GM06990 (cell line): ENCODE results near the gene GRID1.

Experiments
- DNase-seq: peaks from one replicate; pipeline ENCODE4 v3.0.0-alpha.2; 2011; ENCODE audit not compliant: insufficient read length; ENCODE audit errors: extremely low read depth
- H3K27me3 ChIP-seq: replicated peaks from 2 replicates; pipeline ENCODE4 v1.6.0; 2011; ENCODE audit warnings: low read length; ENCODE audit not compliant: control insufficient read depth, insufficient read depth
- H3K36me3 ChIP-seq: 2 replicates; pipeline ENCODE4 v1.5.1; 2011; ENCODE audit warnings: low read length; ENCODE audit not compliant: control insufficient read depth, insufficient read depth
- H3K4me3 ChIP-seq: replicated peaks from 2 replicates; pipeline ENCODE4 v1.5.1; 2011; ENCODE audit warnings: low read depth, mild to moderate bottlenecking, control low read depth, low read length
- CTCF ChIP-seq: IDR thresholded peaks from 2 replicates; pipeline ENCODE4 v1.5.1; 2011; ENCODE audit warnings: low read length, control low read depth, mild to moderate bottlenecking, inconsistent platforms; ENCODE audit not compliant: insufficient read depth, poor library complexity, severe bottlenecking

Gene GRID1

GRCh38 chr10:86283466-86284287, 82.9 kb downstream of the GRID1 start:
- no peak for TF ChIP-seq CTCF
- H3K36me3 ChIP-seq: no peaks in the 10 kb centered on the region
- no peak for DNase-seq
- no peak overlapping the region for H3K4me3 ChIP-seq
- H3K27me3 ChIP-seq: no peaks in the 10 kb centered on the region; the same call in 1 of the 2 replicates

GRCh38 chr10:86282664-86283465, 83.7 kb downstream of the GRID1 start:
- Histone ChIP-seq H3K27me3 (no peaks in the 10 kb centered on the region; the same call in 1 of the 2 replicates), H3K36me3 (no peaks in the 10 kb centered on the region), H3K4me3 (no peak overlapping the region)
- no peak for DNase-seq
- no peak for TF ChIP-seq CTCF

- DNase-seq: no peak
- H3K27me3 ChIP-seq: no peaks in the 10 kb centered on the region; the same call in 1 of the 2 replicates
- H3K4me3 ChIP-seq: no peak overlapping the region
- TF ChIP-seq CTCF: no peak
- H3K36me3 ChIP-seq: no peaks in the 10 kb centered on the region
Measured at GRCh38 chr10:86281396-86281795, 85.2 kb downstream of the GRID1 start.

- TF ChIP-seq CTCF: no peak
- Histone ChIP-seq H3K4me3 (no peak overlapping the region), H3K36me3 (no peaks in the 10 kb centered on the region), H3K27me3 (no peaks in the 10 kb centered on the region; the same call in 1 of the 2 replicates)
- DNase-seq: no peak
Measured at GRCh38 chr10:86269332-86269731, 97.3 kb downstream of the GRID1 start.

- no peak for DNase-seq
- Histone ChIP-seq H3K4me3 (no peak overlapping the region), H3K27me3 (no peaks in the 10 kb centered on the region; the same call in none of the 2 replicates), H3K36me3 (no peaks in the 10 kb centered on the region)
- no peak for TF ChIP-seq CTCF
Measured at GRCh38 chr10:86267286-86268195, 99.1 kb downstream of the GRID1 start.
